ENCODE measurements around the gene AGRN. TPM values are rescaled to one million over a fixed set of nuclear protein-coding genes. Genes with fewer than 3 reads are reported as not detected.

Gene AGRN
- total RNA-seq = 10 to 100 TPM; 36.2 to 36.7 TPM

DNA sequence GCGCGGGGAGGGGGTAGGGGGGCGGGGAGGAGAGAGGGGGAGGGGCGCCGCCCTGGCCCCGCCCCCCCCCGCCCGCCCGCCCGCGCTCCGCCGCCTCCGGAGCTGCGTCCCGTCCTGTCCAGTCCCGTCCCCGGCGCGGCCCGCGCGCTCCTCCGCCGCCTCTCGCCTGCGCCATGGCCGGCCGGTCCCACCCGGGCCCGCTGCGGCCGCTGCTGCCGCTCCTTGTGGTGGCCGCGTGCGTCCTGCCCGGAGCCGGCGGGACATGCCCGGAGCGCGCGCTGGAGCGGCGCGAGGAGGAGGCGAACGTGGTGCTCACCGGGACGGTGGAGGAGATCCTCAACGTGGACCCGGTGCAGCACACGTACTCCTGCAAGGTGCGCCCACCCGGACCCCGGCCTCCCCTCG, at the start of gene AGRN:
AGRN (plus strand) TSS at position 121 of the 405 bp plus-strand sequence; CDS start at position 174, 53 bp downstream.
- DNase-seq (ENCODE audit: low spot score) = no peak
- ATAC-seq (ENCODE audit: insufficient number of reproducible peaks, low FRiP score, low read depth) = no peak
- H3K4me1 ChIP-seq (ENCODE audit: control insufficient read depth in 1 of 2, low read depth in 2 of 2) = peaks cover 8 to 17% of the 10 kb centered on the region in 2 donors
- no peaks in the 10 kb centered on the region for H3K9me3 ChIP-seq
- no peak within 1 kb of the TSS for H3K27ac ChIP-seq
- TF ChIP-seq, protein P1, sequence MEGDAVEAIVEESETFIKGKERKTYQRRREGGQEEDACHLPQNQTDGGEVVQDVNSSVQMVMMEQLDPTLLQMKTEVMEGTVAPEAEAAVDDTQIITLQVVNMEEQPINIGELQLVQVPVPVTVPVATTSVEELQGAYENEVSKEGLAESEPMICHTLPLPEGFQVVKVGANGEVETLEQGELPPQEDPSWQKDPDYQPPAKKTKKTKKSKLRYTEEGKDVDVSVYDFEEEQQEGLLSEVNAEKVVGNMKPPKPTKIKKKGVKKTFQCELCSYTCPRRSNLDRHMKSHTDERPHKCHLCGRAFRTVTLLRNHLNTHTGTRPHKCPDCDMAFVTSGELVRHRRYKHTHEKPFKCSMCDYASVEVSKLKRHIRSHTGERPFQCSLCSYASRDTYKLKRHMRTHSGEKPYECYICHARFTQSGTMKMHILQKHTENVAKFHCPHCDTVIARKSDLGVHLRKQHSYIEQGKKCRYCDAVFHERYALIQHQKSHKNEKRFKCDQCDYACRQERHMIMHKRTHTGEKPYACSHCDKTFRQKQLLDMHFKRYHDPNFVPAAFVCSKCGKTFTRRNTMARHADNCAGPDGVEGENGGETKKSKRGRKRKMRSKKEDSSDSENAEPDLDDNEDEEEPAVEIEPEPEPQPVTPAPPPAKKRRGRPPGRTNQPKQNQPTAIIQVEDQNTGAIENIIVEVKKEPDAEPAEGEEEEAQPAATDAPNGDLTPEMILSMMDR (IDR thresholded peaks at IDR 0.05) = no peak
- no peaks in the 10 kb centered on the region for H3K27me3 ChIP-seq (replicated peaks; ENCODE audit: insufficient read depth)
- H3K36me3 ChIP-seq = no peaks in the 10 kb centered on the region
- peak within 1 kb of the TSS; percentile 86 for H3K4me3 ChIP-seq

DNA sequence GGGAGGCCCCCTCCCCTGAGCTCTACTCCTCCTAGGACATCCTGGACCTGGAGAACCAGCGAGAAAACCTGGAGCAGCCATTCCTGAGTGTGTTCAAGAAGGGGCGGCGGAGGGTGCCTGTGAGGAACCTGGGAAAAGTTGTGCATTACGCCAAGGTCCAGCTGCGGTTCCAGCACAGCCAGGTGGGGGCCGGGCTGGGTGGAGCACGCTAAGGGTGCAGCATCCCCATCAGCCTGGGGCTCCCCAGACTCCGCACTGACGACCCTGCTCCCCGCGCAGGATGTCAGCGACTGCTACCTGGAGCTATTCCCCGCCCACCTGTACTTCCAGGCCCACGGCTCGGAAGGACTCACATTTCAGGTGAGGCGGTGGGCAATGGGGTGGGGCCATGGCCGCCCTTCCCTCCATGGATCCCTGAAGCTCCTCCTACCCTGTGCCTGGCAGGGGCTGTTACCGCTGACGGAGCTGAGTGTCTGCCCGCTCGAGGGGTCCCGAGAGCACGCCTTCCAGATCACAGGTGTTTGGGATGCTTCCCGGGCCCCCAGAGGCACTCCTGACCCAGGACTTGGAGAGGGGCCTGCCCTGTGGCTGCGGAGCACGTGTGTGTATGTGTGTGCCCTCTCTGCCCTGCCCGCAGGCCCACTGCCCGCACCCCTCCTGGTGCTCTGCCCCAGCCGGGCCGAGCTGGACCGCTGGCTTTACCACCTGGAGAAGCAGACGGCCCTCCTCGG, 49.5 kb upstream of the AGRN start:
- DNase-seq (ENCODE audit: low spot score) (no peak), ATAC-seq (ENCODE audit: insufficient number of reproducible peaks, low FRiP score, low read depth) (no peak)
- H3K9me3 ChIP-seq = no peaks in the 10 kb centered on the region
- H3K4me1 ChIP-seq (ENCODE audit: control insufficient read depth in 1 of 2, low read depth in 2 of 2) = peaks cover 6 to 9% of the 10 kb centered on the region in 2 donors
- H3K36me3 ChIP-seq = no peaks in the 10 kb centered on the region
- TF ChIP-seq, protein P1 (IDR thresholded peaks at IDR 0.05) = no peak
- H3K4me3 ChIP-seq = no peak overlapping the region
- H3K27me3 ChIP-seq (replicated peaks; ENCODE audit: insufficient read depth) = peaks cover 5% of the 10 kb centered on the region
- no peak overlapping the region for H3K27ac ChIP-seq

DNA sequence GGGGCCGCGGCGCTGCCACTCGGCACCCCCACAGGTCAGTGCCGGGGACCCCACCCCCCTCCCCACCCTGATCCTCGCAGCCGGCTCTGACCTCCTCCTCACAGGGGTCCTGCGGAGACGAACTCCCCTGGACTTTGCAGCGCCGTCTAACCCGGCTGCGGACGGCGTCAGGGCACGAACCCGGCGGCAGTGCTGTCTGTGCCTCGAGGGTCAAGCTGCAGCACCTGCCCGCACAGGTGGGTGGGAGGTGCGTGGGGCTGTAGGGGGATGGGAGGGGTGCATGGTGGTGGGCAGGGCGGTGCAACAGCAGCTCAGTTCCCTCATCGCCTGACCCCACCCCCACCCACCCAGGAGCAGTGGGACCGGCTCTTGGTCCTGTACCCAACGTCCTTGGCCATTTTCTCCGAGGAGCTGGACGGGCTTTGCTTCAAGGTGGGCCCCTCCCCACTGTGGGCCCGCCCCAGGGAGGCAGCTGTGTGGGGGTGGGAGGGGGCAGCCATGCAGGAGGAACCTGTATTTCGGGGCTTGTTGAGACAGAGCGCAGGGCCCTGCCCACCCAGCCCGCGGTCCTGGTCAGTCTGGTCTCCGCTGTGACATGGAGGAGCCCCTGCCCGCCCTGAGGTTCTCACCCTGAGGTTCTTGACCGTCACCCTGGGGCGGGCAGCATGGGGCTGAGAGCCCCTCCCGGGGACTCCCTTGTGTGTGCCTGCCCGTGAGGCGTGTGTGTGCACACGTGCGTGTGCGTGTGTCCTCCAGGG, 48.8 kb upstream of the AGRN start:
- TF ChIP-seq, protein P1 (IDR thresholded peaks at IDR 0.05) = no peak
- no peak overlapping the region for H3K27ac ChIP-seq
- DNase-seq (ENCODE audit: low spot score) = no peak
- H3K36me3 ChIP-seq = no peaks in the 10 kb centered on the region
- ATAC-seq (ENCODE audit: insufficient number of reproducible peaks, low FRiP score, low read depth) = no peak
- no peak overlapping the region for H3K4me3 ChIP-seq
- H3K9me3 ChIP-seq = no peaks in the 10 kb centered on the region
- H3K4me1 ChIP-seq (ENCODE audit: control insufficient read depth in 1 of 2, low read depth in 2 of 2) = peaks cover 4 to 9% of the 10 kb centered on the region in 2 donors
- peaks cover 5% of the 10 kb centered on the region for H3K27me3 ChIP-seq (replicated peaks; ENCODE audit: insufficient read depth)

DNA sequence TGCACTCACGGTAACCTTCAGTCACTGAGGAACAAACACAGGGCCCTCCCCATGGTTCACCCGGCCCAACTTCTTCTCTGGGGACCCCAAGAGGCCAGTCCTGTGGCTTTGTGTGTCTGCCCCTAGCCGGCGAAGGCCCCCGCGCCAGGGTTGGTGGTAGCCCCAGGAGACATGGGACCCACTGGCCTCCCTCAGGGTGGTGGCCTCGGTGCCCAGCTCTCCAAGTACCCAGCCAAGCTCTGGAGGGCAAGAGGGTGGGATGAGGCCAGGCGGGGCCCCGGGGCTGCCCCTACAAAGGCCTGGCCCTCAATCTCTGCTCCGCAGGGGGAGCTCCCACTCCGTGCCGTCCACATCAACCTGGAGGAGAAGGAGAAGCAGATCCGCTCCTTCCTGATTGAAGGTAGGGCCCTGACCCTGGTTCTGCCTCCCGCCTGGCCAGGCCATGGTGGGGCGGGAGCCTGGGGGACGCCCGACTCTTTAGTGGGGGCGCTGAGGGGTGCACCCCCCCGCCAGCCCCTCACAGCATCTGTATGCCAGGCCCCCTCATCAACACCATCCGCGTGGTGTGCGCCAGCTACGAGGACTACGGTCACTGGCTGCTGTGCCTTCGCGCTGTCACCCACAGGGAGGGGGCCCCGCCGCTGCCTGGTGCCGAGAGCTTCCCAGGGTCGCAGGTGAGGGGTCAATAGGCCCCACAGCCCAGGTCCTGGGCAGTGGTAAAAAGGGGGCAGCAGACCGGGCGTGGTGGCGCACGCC, 48.0 kb upstream of the AGRN start:
- peaks cover 5% of the 10 kb centered on the region for H3K27me3 ChIP-seq (replicated peaks; ENCODE audit: insufficient read depth)
- no peaks in the 10 kb centered on the region for H3K9me3 ChIP-seq
- peaks cover 0 to 7% of the 10 kb centered on the region in 2 donors for H3K4me1 ChIP-seq (ENCODE audit: control insufficient read depth in 1 of 2, low read depth in 2 of 2)
- no peak for ATAC-seq (ENCODE audit: insufficient number of reproducible peaks, low FRiP score, low read depth)
- DNase-seq (ENCODE audit: low spot score) = no peak
- no peak overlapping the region for H3K27ac ChIP-seq
- no peaks in the 10 kb centered on the region for H3K36me3 ChIP-seq
- TF ChIP-seq, protein P1 (IDR thresholded peaks at IDR 0.05) = no peak
- H3K4me3 ChIP-seq = no peak overlapping the region

Data from thoracic aorta (tissue), 2 donors.